K562 (cell line): ENCODE results near the gene SLC12A6. TPM values are rescaled to one million over a fixed set of nuclear protein-coding genes. Genes with fewer than 3 reads are reported as not detected.

Experiments
- ARID4B ChIP-seq: sonication (generic); formaldehyde crosslinking; IDR thresholded peaks from 2 replicates; pipeline ENCODE4 v1.8.0; 2022; ENCODE audit warnings: mild to moderate bottlenecking, missing genetic modification reagents
- ETV1 ChIP-seq: fragments of 450-650 bp; conservative IDR thresholded peaks from 2 replicates; pipeline ENCODE4 v1.6.1; 2016; ENCODE audit warnings: missing genetic modification characterization, control low read depth, low read depth, missing compliant biosample characterization
- GABPA ChIP-seq: fragments of 200-800 bp; sonication (Bioruptor generic); conservative IDR thresholded peaks from 2 replicates; pipeline ENCODE4 v1.6.1; 2016; ENCODE audit warnings: low read depth, missing genetic modification characterization, missing compliant biosample characterization
- HMBOX1 ChIP-seq: sonication (generic); IDR thresholded peaks from 2 replicates; pipeline ENCODE4 v1.6.1; 2016
- MEIS2 ChIP-seq: fragments of 450-650 bp; IDR thresholded peaks from 2 replicates; pipeline ENCODE4 v1.6.1; 2014; ENCODE audit warnings: mild to moderate bottlenecking; ENCODE audit not compliant: partially characterized antibody
- MNT ChIP-seq, 2 experiments: fragments of 450-650 bp; conservative IDR thresholded peaks; 2 replicates each; pipeline ENCODE4 v1.6.1; 2017; ENCODE audit warnings: mild to moderate bottlenecking in 2 of 2, moderate library complexity in 2 of 2
- NCOA1 ChIP-seq: fragments of 450-650 bp; IDR thresholded peaks from 2 replicates; pipeline ENCODE4 v1.6.1; 2016; ENCODE audit warnings: low read depth
- NELFE ChIP-seq: IDR thresholded peaks from 2 replicates; pipeline ENCODE4 v1.6.1; 2011; ENCODE audit warnings: mild to moderate bottlenecking; ENCODE audit not compliant: insufficient read depth, insufficient read length
- SMAD1 ChIP-seq: fragments of 150-350 bp; IDR thresholded peaks from 2 replicates; pipeline ENCODE4 v1.6.1; 2014; ENCODE audit warnings: low read length, low read depth; ENCODE audit not compliant: partially characterized antibody
- SPI1 ChIP-seq: IDR thresholded peaks from 2 replicates; pipeline ENCODE4 v1.6.1; 2011; ENCODE audit warnings: low read depth, low read length, control low read depth, borderline replicate concordance
- SRF ChIP-seq, 2 experiments: fragments of 250-450, 450-650 bp in 1 of 2; sonication (Bioruptor Pico) in 1 of 2; sonication (generic) in 1 of 2; formaldehyde crosslinking; IDR thresholded peaks; 2 replicates each; pipeline versions ENCODE4 v1.5.0 to v1.5.1; 2020 to 2022; ENCODE audit warnings: mild to moderate bottlenecking in 1 of 2, missing genetic modification reagents in 1 of 2
- TAF7 ChIP-seq: fragments of 450-650 bp; IDR thresholded peaks from 2 replicates; pipeline ENCODE4 v1.6.1; 2016; ENCODE audit warnings: missing genetic modification characterization, missing compliant biosample characterization
- TFE3 ChIP-seq: fragments of 450-650 bp; formaldehyde crosslinking; IDR thresholded peaks from 2 replicates; pipeline ENCODE4 v1.4.0; 2020; ENCODE audit warnings: mild to moderate bottlenecking, mixed read lengths
- YY1 ChIP-seq, 3 experiments: IDR thresholded peaks; 2 replicates each; pipeline ENCODE4 v1.6.1; 2011; ENCODE audit warnings: low read length in 2 of 3, mild to moderate bottlenecking in 2 of 3, moderate library complexity in 2 of 3, borderline replicate concordance in 1 of 3, control low read depth in 1 of 3, low read depth in 1 of 3; ENCODE audit not compliant: insufficient read depth in 3 of 3, insufficient replicate concordance in 2 of 3, control insufficient read depth in 1 of 3, insufficient read length in 1 of 3; ENCODE audit errors: extremely low read depth in 1 of 3
- ZC3H8 ChIP-seq: fragments of 450-650 bp; IDR thresholded peaks from 2 replicates; pipeline ENCODE4 v1.6.1; 2017
- ZFP1 ChIP-seq: fragments of 450-650 bp; formaldehyde crosslinking; IDR thresholded peaks from 2 replicates; pipeline ENCODE4 v1.4.0; 2020; ENCODE audit warnings: mild to moderate bottlenecking, mixed read lengths
- polyA plus RNA-seq, 8 experiments: library from polyadenylated mRNA; depleted of rRNA in 4 of 8; stranded (reverse) in 5 of 8; unstranded in 3 of 8; fragments of >200 nt; fragmentation: Nextera tagmentation in 2 of 8; fragmentation: Illumina TruSeq in 1 of 8; extraction: Ambion mirVana in 2 of 8; extraction: Trizol in 1 of 8; gene quantifications; 2 replicates each; pipeline versions ENCODE4 v1.2.1 to v1.2.3, GENCODE V29; 2011 to 2014; ENCODE audit warnings: inconsistent platforms in 1 of 8, missing spikeins in 1 of 8
- total RNA-seq, 7 experiments: library from RNA; depleted of rRNA in 6 of 7; stranded (reverse); fragments of >200 nt in 6 of 7; fragmentation: Illumina TruSeq in 2 of 7; extraction: Trizol in 2 of 7; gene quantifications; 2 replicates each; pipeline versions ENCODE4 v1.2.1 to v1.2.3, GENCODE V29; 2011 to 2021; ENCODE audit warnings: low replicate concordance in 1 of 7

SLC12A6 gene
- total and polyA plus RNA-seq, 9 of the 15 experiments (the other 6 are each of a cell fraction or from before 2014, with no cell fraction given): 1.4 to 16.4 (median 6.7) TPM

GRCh38 chr15:34366271-34367065 lies 28.9 kb upstream of the SLC12A6 start (continued):
- no peak for TF ChIP-seq TFE3 (CRISPR knock-in tag)
- no peak for TF ChIP-seq ZC3H8
- TF ChIP-seq YY1 (IDR thresholded peaks at IDR 0.05; ENCODE audit: borderline replicate concordance in 1 of 3, control insufficient read depth in 1 of 3, extremely low read depth in 1 of 3, insufficient read depth in 3 of 3, insufficient read length in 1 of 3, insufficient replicate concordance in 2 of 3, low read depth in 1 of 3, low read length in 2 of 3): peak in 1 of 3 experiments; percentile 13
- TF ChIP-seq MNT (conservative IDR thresholded peaks at IDR 0.05): peak; percentile 65 to 69; a peak in 3 of 4 replicates
- no peak for TF ChIP-seq ARID4B
- peak; percentile 41; the same call in 1 of the 2 replicates for TF ChIP-seq GABPA (tag)
- no peak for TF ChIP-seq SMAD1
- no peak for TF ChIP-seq TAF7 (tag)
- no peak for TF ChIP-seq HMBOX1
- 0 out of 2 replicates have a peak, but pooled peaks have one; percentile 17 for TF ChIP-seq ETV1 (tag)
- TF ChIP-seq SPI1: peak; percentile 38; the same call in 1 of the 2 replicates
- TF ChIP-seq SRF (CRISPR knock-in tag; IDR thresholded peaks at IDR 0.05): peak in 1 of 2 experiments; percentile 17; a peak in 1 of 4 replicates
- peak; percentile 87 for TF ChIP-seq MEIS2
- TF ChIP-seq NCOA1: no peak
- TF ChIP-seq ZFP1 (CRISPR knock-in tag): no peak
- TF ChIP-seq NELFE: no peak
